K562 (cell line): ENCODE results near the gene TRNAU1AP. TPM values are rescaled to one million over a fixed set of nuclear protein-coding genes. Genes with fewer than 3 reads are reported as not detected.

Experiments
- CBFB ChIP-seq: sonication (generic); formaldehyde crosslinking; IDR thresholded peaks from 2 replicates; pipeline ENCODE4 v1.4.0; 2020; ENCODE audit warnings: mild to moderate bottlenecking, missing genetic modification reagents
- CCNT2 ChIP-seq: IDR thresholded peaks from 2 replicates; pipeline ENCODE4 v1.6.1; 2011; ENCODE audit warnings: borderline replicate concordance, low read depth, mild to moderate bottlenecking, moderate library complexity, mixed read lengths, low read length; ENCODE audit not compliant: insufficient read length; ENCODE audit errors: extremely low read depth
- CEBPG ChIP-seq, 3 experiments: fragments of 200-800 bp in 1 of 3; sonication (Bioruptor generic) in 1 of 3; sonication (generic) in 1 of 3; formaldehyde crosslinking in 1 of 3; IDR thresholded peaks in 2 of 3; conservative IDR thresholded peaks in 1 of 3; 2 replicates each; pipeline versions ENCODE4 v1.6.1 to v1.8.0; 2016 to 2022; ENCODE audit warnings: missing compliant biosample characterization in 2 of 3, missing genetic modification characterization in 2 of 3, mild to moderate bottlenecking in 1 of 3, missing genetic modification reagents in 1 of 3
- E2F8 ChIP-seq: fragments of 450-650 bp; IDR thresholded peaks from 2 replicates; pipeline ENCODE4 v1.7.1; 2018; ENCODE audit warnings: mild to moderate bottlenecking, low read depth; ENCODE audit not compliant: partially characterized antibody
- FOSL1 ChIP-seq: fragments of 200-800 bp; sonication (Bioruptor generic); conservative IDR thresholded peaks from 2 replicates; pipeline ENCODE4 v1.6.1; 2016; ENCODE audit warnings: missing genetic modification characterization, missing compliant biosample characterization
- ID3 ChIP-seq, 2 experiments: fragments of 250-450 bp in 1 of 2; fragments of 450-650 bp in 1 of 2; sonication (Bioruptor Pico) in 1 of 2; IDR thresholded peaks; 2 replicates each; pipeline versions ENCODE4 v1.6.1 to v1.8.0; 2016 to 2021; ENCODE audit warnings: mild to moderate bottlenecking in 2 of 2, moderate library complexity in 2 of 2, missing compliant biosample characterization in 1 of 2, missing genetic modification characterization in 1 of 2
- KLF1 ChIP-seq: fragments of 450-650 bp; IDR thresholded peaks from 2 replicates; pipeline ENCODE4 v1.6.1; 2016; ENCODE audit warnings: missing genetic modification characterization, missing compliant biosample characterization
- POLR2A ChIP-seq: fragments of 450-650 bp; conservative IDR thresholded peaks from 2 replicates; pipeline ENCODE4 v1.6.1; 2016
- SFPQ ChIP-seq: fragments of 200-400 bp; formaldehyde crosslinking; IDR thresholded peaks from 2 replicates; pipeline ENCODE4 v1.6.1; 2017; ENCODE audit warnings: mild to moderate bottlenecking, low read depth, low read length, moderate library complexity
- SMAD4 ChIP-seq: fragments of 250-450 bp; sonication (Bioruptor Pico); conservative IDR thresholded peaks from 2 replicates; pipeline ENCODE4 v1.8.0; 2021; ENCODE audit warnings: inconsistent platforms, mild to moderate bottlenecking, moderate library complexity
- TAF7 ChIP-seq: fragments of 450-650 bp; IDR thresholded peaks from 2 replicates; pipeline ENCODE4 v1.6.1; 2016; ENCODE audit warnings: missing genetic modification characterization, missing compliant biosample characterization
- TFE3 ChIP-seq: fragments of 450-650 bp; formaldehyde crosslinking; IDR thresholded peaks from 2 replicates; pipeline ENCODE4 v1.4.0; 2020; ENCODE audit warnings: mild to moderate bottlenecking, mixed read lengths
- ZBTB43 ChIP-seq: sonication (generic); formaldehyde crosslinking; IDR thresholded peaks from 2 replicates; pipeline ENCODE4 v1.8.0; 2023; ENCODE audit warnings: mild to moderate bottlenecking, missing genetic modification reagents
- ZBTB49 ChIP-seq: sonication (generic); formaldehyde crosslinking; IDR thresholded peaks from 2 replicates; pipeline ENCODE4 v1.8.0; 2022; ENCODE audit warnings: missing genetic modification reagents, mild to moderate bottlenecking, borderline replicate concordance
- ZNF780A ChIP-seq: fragments of 250-450 bp; sonication (Bioruptor Pico); IDR thresholded peaks from 2 replicates; pipeline ENCODE4 v1.5.0; 2021; ENCODE audit warnings: mild to moderate bottlenecking
- polyA plus RNA-seq, 8 experiments: library from polyadenylated mRNA; depleted of rRNA in 4 of 8; stranded (reverse) in 5 of 8; unstranded in 3 of 8; fragments of >200 nt; fragmentation: Nextera tagmentation in 2 of 8; fragmentation: Illumina TruSeq in 1 of 8; extraction: Ambion mirVana in 2 of 8; extraction: Trizol in 1 of 8; gene quantifications; 2 replicates each; pipeline versions ENCODE4 v1.2.1 to v1.2.3, GENCODE V29; 2011 to 2014; ENCODE audit warnings: inconsistent platforms in 1 of 8, missing spikeins in 1 of 8
- total RNA-seq, 7 experiments: library from RNA; depleted of rRNA in 6 of 7; stranded (reverse); fragments of >200 nt in 6 of 7; fragmentation: Illumina TruSeq in 2 of 7; extraction: Trizol in 2 of 7; gene quantifications; 2 replicates each; pipeline versions ENCODE4 v1.2.1 to v1.2.3, GENCODE V29; 2011 to 2021; ENCODE audit warnings: low replicate concordance in 1 of 7

Gene TRNAU1AP
- total and polyA plus RNA-seq, 9 of the 15 experiments (the other 6 are each of a cell fraction or from before 2014, with no cell fraction given): 34.9 to 110 (median 46.3) TPM

GRCh38 chr1:28509705-28510272 is 43.1 kb upstream of the TRNAU1AP start (continued):
- TF ChIP-seq ZBTB43 (CRISPR knock-in tag): no peak
- no peak for TF ChIP-seq SFPQ
- no peak for TF ChIP-seq ZNF780A (CRISPR knock-in tag)
- no peak for TF ChIP-seq CCNT2
- TF ChIP-seq ID3 (CRISPR knock-in tag; IDR thresholded peaks at IDR 0.05): peak; percentile 39; the same call in 1 of the 2 replicates
- TF ChIP-seq ID3 (tag; IDR thresholded peaks at IDR 0.05): no peak
- no peak for TF ChIP-seq TAF7 (tag)
- TF ChIP-seq KLF1 (tag): no peak
- TF ChIP-seq FOSL1 (tag): 0 out of 2 replicates have a peak, but pooled peaks have one; percentile 6
- peak; percentile 98 for TF ChIP-seq POLR2A
- no peak for TF ChIP-seq CEBPG (CRISPR knock-in tag; IDR thresholded peaks at IDR 0.05)
- TF ChIP-seq CEBPG (tag; conservative IDR thresholded peaks at IDR 0.05 in 1 of 2, IDR thresholded peaks at IDR 0.05 in 1 of 2): no peak
- TF ChIP-seq CBFB (CRISPR knock-in tag): no peak
- TF ChIP-seq E2F8: peak; percentile 79
- no peak for TF ChIP-seq SMAD4 (CRISPR knock-in tag)
- TF ChIP-seq TFE3 (CRISPR knock-in tag): peak; percentile 1; the same call in 1 of the 2 replicates
- TF ChIP-seq ZBTB49 (CRISPR knock-in tag): no peak
